Stimulated activated CD4-positive, alpha-beta T cell treated with anti-CD3 and anti-CD28 coated beads, Interleukin-1b, Interleukin-23, amount 100 ng/mL, for 1 hour (primary cell): Measurements from ENCODE around the gene MMP3.

Experiments
- DNase-seq, 2 donors: peaks; one replicate each; pipeline ENCODE4 v3.0.0-alpha.2; 2020; ENCODE audit warnings: low read depth in 2 of 2

Gene MMP3

DNA sequence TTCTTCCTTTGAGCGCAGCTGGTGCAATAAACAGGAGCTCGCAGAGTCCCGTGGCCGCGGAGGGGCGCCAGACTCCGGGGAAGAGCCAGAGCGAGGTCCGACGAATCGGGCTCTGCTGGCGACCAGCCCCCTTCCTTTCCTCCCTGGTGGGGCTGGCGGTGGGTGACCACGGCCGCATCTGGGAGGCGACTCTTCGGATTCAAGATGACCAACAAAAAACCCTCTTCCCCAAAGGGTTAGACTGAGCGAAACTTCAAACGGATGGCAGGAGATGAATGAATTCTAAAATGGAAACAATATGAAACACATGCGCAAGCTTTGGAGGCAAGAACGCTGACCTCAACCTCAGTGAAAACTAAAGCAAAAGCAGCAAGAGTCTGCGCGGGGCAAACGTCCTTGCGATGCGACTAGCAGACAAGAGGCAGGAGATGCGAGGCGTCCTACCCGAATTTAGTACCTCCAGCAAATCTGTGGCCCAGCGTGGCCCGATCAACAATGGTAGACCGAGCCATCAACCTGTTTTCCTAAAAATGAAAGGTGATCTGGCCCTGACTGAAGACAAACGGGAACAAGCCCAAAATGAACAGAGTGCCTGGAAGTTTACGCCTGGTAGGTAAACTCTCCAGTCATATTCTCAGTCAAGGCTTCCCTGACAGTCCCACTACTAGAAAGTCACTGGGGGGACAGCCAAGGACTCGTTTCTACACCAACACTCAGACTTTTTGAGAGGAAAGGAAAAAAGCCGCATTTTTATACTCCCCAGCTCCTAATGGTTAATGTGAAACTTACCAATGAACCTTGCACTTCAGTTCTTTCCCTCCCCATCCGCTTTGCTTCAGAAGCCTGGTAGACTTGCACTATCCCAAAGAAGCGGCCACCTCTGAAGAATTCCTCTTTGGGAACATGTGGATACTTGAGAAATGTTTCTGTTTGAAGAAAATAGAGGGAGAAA is 11.6 kb downstream of the MMP3 start:
- DNase-seq, result no peak

DNA sequence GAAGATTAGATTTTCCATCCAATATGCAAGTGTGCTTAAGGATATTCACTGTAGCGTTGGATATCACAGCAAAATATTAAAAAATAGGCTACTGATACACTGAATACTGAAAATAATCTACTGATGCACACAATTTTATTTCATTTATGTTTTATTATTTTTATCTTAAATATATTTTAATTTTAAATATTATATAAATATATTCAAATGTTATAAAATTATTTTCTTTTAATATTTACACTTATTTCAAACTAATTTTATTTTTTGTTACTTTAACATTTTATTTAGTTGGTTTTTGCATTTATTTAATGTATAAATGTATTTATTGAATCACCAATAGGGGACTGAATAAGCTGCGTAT is 12.3 kb downstream of the MMP3 start:
- no peak for DNase-seq

DNA sequence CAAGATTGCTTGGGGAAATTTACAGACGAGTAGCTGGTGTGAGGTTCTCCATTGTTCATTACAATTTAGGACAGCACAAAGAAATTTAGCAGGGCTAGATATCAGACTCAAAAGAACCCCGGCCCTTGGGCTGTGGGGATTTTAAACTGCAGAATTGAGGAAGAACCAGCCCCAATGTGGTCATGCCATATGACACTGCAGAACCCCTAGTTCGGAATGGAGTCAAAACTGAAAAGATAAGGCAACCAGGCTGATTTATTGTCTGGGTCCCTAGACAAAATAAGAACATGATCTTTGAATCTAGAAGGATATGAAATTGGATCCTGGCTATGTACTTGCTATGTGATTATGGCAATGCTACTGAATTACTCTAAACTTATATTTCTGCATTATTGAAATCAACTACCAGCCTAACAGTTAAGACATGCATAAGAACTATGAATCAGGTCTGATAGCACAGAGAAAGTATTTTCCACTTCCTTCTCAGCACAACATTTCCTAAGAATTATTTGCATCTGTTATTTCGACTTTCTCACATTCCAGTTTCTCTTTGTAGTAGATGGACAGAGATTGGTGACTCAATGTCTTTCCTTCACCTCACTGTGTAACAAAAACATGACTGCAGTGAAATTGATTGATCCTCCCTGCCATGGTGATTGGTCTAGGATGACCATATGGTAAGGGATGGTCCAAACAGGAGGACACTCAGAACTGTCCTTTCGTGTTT is 13.2 kb downstream of the MMP3 start:
- no peak for DNase-seq

DNA sequence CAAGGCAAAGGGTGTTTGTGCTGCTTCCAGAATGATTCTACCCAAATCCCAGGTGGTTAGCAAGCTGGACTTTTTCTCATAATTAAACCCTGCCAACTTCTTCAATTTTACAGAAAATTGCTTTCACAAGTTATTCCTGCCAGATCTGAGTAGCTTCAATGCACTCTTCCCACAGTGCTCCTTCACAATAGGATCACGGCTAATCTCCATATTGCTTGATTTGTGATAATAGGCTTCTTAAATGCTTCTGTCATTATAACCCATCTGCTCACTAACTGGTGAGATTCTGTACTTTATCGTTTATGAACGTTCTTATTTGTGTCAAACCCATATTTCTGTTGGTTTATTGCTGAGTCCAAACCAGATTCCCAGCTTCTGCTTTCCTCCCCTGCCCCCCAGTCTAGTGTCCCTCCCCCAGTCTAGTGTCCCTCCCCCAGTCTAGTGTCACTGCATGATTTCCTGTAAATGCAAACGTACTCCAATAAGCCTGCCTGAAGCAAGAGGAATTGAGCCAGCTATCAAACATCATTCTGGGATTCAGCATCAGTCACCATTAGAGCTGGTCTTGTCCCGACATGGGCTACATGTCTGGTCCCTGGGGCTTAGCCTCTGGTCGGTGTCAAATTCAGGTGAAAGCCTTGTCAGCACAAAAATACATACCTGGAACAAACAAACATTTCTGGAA is 14.0 kb downstream of the MMP3 start:
- DNase-seq, result no peak

DNA sequence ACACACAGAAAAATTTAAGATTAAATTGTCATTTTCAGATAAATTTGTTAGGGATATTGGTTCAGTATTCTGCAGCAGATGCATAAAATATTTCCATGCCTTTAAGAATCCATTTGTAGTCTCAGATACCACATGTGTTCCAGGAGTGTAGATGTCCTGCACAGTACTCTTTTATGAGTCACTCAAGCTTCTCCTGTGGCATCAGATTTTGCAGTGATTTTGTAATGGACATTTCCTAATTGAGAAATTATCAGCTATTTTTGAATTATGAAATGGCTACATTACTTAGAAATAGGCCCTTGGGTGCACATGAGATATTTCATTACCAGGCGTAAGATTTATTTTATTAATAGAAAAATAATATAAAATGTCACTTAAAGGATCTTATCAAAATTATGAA is 18.9 kb downstream of the MMP3 start:
- DNase-seq, result no peak

DNA sequence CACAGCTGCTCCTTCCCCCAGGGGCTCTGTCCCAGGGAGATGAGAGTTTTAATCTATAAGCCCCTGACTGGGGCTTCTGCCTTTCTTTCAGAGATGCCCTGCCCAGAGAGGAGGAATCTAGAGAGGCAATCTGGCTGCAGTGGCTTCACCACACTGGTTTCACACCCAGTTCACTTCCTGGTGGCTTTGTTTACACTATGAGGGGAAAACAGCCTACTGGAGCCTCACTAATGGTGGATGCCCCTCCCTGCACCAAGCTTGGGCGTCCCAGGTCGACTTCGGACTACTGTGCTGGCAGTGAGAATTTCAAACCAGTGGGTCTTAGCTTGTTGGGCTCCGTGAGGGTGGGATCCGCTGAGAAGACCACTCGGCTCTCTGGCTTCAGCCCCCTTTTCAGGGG is 23.9 kb downstream of the MMP3 start:
- DNase-seq, result no peak

DNA sequence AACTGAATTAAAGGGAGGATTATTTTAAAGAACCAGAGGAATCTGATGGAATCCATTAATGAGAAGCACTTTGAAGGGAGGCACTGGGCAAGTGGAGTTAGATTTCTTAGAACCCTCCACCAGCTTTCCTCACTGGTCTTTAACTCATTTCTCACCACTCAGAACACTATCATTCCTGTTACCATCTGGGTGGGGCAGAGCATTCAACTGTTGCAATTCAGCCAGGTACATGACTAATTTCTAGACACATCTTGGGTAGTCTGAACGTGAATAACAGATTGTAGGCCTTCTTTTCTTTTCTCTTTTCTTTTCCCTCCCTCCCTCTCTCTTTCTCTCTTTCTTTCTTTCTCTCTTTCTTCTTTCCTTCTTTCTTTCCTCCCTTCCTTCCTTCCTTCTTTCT is 29.9 kb downstream of the MMP3 start:
- DNase-seq, result no peak

DNA sequence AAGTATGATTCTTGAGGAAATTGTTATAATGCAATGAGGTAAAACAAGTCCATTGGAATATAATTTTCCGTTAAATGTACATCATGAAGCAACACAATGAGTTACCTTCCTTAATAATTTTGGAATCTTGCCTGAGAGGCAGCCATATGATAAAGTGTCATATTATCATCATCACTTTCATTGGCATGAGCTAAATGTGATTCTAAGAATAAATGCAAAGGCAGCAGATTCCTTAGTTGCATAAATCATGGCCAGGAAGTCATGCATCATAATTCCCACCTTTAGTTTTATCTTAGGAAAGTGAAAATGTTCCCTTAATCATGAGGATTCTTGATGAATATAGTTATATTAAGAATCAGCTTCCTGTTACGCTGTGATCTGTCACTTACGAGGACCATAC is 31.2 kb downstream of the MMP3 start:
- no peak for DNase-seq

DNA sequence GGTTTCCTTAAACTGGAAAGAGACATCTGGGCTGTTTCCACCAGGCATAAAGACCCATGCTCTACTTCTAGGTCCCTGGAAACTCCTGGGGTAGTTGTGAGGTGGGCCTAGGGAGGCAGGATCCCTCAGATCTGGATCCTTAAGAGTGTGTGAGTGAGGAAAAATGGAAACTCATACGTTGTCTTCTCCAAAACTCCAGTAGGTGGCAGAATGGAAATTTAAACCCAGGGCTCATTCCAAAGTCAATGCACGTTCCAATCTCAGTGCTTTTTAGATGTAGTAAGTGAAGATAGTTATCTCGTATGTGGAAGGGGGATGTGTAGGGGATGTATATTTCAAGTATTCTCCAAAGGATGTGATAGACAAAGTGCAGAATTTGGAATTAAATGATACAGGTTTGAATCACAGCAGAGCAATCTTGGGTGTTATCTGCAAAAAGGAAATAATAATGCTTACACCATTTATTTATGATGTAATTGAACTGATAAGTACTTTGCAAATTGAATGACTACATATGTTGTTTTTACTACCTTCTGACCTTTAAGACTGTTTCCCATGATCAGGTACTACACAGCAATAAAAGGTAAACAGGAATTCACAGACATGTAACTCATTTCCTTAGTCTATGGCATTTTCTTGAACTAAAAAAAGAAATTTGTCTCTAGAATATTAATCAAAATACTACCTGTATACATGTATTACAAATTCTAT is 32.3 kb downstream of the MMP3 start:
- DNase-seq, result no peak

DNA sequence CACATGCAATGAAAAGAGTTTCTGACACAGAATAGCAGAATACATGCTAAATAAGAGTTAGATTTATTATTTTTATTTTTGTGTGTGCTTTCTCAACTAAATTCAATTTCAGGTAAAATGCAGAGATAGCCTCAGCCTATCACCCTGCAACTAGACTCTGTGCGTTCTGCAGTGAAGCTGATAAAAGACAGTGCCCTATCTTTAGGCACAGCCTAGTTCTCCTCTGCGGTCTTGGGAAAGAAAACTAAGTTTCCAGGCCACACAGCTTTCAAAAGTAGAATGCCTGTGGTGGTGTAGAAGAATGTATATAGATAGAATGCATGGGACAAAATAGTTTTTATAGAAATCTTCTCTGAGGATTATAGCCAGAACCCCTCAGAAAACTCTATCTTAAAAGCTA is 33.4 kb downstream of the MMP3 start:
- DNase-seq, result no peak

DNA sequence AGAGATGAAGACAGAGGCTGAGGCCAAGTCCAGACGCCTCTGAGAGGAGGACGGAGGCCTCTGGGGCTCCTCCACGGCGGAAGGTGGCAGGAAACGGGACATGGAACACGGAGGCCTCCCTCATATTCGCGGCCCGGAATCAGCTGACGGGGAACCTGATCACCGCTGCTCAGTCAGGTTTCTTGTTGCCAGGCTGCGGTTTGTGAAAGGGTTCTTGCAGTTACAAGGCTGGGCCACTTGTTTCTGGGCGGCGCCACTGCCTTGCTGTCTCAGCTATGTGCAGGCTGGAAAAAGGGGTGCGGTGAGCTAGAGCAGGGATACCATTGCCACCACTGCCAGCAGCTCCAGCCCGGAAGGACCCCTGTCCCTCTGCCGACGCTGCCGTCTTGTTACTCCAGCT is 35.5 kb downstream of the MMP3 start:
- no peak for DNase-seq

DNA sequence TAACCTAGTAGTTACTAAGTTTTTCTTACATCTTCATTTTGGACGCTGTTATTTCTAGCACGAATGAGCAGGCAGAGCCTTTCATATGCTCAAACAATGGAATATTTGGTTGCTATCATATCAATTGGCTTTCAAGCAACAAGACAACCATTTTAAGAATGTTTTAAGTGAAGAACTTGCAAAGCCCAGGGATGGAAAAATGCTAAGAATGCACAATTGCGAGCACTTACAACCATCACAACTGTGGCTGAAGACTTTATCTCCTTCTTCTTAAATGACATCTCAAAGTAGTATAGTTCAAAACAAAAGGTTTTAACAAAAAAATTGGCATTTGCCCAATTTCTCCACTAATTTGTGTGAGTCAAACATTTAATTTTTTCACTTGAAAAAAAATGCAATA is 37.1 kb downstream of the MMP3 start:
- DNase-seq, result no peak

DNA sequence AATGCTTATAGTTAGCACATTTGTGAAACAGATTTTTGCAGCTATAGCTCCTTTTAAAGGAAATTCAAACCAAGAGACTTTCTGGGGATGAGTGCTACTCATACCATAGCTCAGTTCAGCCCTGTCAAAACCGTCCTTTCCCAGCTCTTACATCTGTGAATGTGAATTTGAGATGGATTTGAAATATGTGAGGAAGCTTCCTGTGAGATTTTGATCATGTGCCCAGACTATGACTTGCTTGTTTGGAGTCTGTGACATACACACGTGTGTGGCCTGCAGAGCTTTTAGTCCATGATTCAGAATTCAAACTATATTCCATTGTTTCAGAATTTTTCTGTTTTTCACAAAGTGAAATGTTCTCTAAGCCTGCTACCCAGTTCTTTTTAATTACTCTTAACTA is 41.1 kb downstream of the MMP3 start:
- DNase-seq, result no peak

DNA sequence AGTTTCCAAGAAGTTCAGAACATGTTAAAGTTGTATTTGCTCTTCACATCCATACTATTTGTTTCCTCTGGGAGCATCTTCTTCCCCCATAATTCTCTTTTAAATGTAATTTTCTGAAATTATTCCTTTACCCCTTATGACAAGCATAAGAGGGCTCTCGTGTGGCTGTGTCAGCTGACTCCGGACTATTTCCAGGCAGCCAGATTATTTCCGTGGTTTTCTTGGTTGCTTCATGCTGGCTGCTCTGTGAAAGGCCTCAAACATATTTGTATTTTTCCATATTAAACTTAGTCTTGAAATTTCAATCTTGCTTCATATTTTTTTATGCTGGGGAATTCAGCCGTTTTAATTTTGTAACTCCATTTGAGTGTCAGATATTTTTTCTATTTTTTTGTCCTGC is 42.6 kb downstream of the MMP3 start:
- DNase-seq, result no peak

DNA sequence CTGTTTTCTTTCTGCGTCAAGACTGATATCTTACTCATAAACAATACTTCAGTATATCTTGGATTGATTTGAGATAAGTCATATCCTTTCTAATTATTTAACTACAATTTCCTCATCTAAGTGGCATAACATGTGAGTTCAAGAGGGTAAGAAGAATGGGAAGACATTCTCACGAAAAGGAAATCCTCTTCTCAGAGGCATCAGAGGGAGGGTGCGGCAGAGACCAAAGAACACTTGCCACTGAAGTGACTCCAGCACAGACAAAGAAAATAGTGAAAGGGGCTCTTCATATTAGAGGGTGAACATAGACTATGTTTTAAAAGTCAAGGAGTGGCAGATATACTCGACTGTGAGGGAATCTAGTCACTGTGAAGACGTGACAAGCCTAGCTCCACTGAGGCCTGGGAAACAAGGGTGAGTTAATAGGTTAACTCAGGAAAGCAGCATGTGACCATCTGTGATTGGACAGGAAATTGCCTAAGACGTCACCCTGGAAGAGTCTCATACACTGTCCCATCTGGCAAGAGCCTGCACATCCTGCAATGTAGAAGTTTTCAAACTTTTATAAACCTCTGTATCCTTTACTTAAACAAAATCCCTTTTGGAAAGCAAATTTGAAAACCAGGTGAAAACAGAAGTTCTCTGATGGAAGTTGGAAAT is 43.6 kb downstream of the MMP3 start:
- no peak for DNase-seq

DNA sequence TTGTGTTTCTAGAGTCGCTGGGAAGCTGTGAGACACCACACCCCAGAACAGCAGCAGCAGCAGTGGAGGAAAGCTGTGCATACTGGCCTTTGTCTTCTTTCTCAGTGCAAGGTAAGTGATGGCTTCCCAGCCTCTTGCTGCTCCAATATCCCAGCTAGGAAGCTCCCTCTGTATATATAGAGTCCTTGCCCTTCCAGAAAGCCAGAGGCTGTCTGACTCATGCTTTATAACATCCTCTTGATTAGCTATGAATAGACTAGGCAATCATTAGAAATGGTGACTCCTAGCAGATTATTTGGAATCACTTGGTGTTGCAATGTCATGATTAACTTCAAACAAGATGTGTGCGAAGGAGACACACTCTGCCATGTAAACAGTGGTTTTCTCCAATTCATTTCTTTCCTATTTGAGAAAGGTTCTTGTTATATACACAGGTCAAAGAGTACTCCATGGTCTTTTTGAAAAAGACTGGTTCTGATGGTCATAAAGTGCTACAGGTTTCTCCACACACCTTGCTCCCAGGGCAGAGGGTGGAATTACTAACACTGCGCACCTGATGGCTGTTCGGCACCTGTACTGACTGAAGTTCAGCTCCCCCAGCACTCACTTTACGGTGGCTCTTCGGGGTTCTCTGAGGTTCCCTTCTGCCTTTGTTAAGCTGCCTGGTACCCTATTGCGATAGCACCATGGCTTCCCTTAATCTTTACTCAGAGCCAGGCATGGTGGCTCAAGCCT is 45.2 kb downstream of the MMP3 start, which contains the start of gene MMP1:
Gene MMP1 (minus strand): TSS at position 149 of the 735 bp plus-strand sequence. CDS start 68 bp downstream, at position 81.
- DNase-seq, result no peak

DNA sequence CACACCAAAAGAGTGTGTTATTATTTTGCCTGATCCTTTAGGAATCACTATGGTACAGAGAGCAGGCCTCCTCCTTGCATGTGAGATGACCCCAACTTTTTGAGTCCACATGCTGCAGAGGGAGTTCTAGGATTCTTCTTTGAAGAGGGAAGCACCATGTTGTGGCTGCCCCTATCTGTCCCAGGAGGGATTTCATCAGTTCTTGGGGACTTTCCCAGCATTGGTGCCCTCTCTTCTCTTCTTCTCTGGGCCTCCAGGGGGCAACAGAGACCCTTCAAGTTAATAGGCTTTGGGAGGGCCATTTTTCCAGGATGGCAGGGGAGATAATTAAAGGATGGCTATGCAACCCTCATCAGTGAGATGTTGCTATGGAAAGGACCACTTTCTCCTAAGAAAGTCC is 49.0 kb downstream of the MMP3 start:
- DNase-seq, result no peak

DNA sequence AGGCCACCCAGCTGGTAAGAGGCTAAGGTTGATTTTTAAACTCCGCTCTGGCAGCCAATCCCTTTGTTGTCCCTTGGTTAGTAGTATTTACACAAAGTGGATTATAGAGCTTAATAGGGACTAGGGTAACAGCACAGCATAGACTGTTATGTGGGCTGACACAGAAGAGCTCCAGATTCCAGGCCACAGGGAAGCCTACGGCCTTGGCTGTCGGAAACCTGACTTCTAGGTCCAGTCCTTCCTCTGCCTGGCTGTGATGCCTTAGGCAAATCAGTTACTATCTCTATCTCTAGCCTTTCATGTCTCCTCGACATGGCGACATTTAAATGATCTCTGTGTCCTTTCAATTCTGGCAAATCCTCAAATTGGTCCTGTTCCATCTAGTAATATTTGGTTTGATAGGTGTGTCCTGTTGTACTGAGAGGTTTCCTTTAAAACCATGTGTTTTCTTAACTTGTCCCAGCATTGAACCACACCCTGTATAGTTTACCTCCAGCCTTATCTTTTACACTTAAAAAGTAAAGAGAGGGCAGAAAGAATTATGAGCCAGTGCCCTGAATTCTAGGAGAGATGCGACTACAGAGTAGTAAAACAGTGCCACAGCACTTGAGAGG is 49.6 kb downstream of the MMP3 start:
- DNase-seq, result no peak

DNA sequence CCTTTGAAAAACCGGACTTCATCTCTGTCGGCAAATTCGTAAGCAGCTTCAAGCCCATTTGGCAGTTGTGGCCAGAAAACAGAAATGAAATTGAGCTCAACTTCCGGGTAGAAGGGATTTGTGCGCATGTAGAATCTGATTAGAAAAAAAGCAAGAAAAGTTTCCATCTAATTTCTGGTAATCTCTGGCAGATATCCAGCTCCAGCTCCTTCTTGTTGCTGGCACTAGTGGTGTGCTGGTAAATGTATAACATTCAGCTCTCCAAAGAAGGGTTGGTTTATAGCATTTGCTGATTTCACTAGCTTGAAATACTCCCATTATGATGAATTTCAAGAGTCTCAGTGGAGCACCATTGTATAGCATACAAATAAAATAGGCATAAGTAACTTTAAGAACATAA is 50.8 kb downstream of the MMP3 start:
- no peak for DNase-seq
